ENCODE data around the gene RPTOR.
"Not testable (repeated sequence)": the region's sequence is repeated elsewhere in the genome, so short reads cannot be mapped to it uniquely, and the experiment has no call there.

Gene RPTOR

GRCh38 chr17:80870401-80870800, 325.8 kb downstream of the RPTOR start:
- no peak overlapping the region for H3K4me3 ChIP-seq (ENCODE audit: low read depth, low read length)
- no peak for DNase-seq (ENCODE audit: low read depth)
- no peak for TF ChIP-seq CTCF (IDR thresholded peaks at IDR 0.05; ENCODE audit: control insufficient read depth, extremely low read depth, insufficient read depth)

GRCh38 chr17:80871341-80871740, 326.7 kb downstream of the RPTOR start:
- DNase-seq (ENCODE audit: low read depth) = no peak
- no peak for TF ChIP-seq CTCF (IDR thresholded peaks at IDR 0.05; ENCODE audit: control insufficient read depth, extremely low read depth, insufficient read depth)
- H3K4me3 ChIP-seq (ENCODE audit: low read depth, low read length) = no peak overlapping the region

- no peak overlapping the region for H3K4me3 ChIP-seq (ENCODE audit: low read depth, low read length)
- TF ChIP-seq CTCF (IDR thresholded peaks at IDR 0.05; ENCODE audit: control insufficient read depth, extremely low read depth, insufficient read depth) = no peak
Observed at GRCh38 chr17:80872001-80872500, 327.4 kb downstream of the RPTOR start.

GRCh38 chr17:80872501-80873306, 328.1 kb downstream of the RPTOR start:
- H3K4me3 ChIP-seq (ENCODE audit: low read depth, low read length) = no peak overlapping the region
- no peak for TF ChIP-seq CTCF (IDR thresholded peaks at IDR 0.05; ENCODE audit: control insufficient read depth, extremely low read depth, insufficient read depth)
- no peak for DNase-seq (ENCODE audit: low read depth)

More at GRCh38 chr17:80872001-80872500, 327.4 kb downstream of the RPTOR start:
- no peak for DNase-seq (ENCODE audit: low read depth)

- no peak overlapping the region for H3K4me3 ChIP-seq (ENCODE audit: low read depth, low read length)
- TF ChIP-seq CTCF (IDR thresholded peaks at IDR 0.05; ENCODE audit: control insufficient read depth, extremely low read depth, insufficient read depth) = no peak
- DNase-seq (ENCODE audit: low read depth) = no peak
Observed at GRCh38 chr17:80873307-80873951, 328.8 kb downstream of the RPTOR start.

- H3K4me3 ChIP-seq (ENCODE audit: low read depth, low read length) = no peak overlapping the region
- DNase-seq (ENCODE audit: low read depth) = no peak
- TF ChIP-seq CTCF (IDR thresholded peaks at IDR 0.05; ENCODE audit: control insufficient read depth, extremely low read depth, insufficient read depth) = no peak
Observed at GRCh38 chr17:80874866-80875445, 330.3 kb downstream of the RPTOR start.

- not testable (repeated sequence) for H3K4me3 ChIP-seq (ENCODE audit: low read depth, low read length); DNase-seq (ENCODE audit: low read depth)
Observed at GRCh38 chr17:80875480-80875995, 330.9 kb downstream of the RPTOR start.

- not testable (repeated sequence) for DNase-seq (ENCODE audit: low read depth); H3K4me3 ChIP-seq (ENCODE audit: low read depth, low read length)
Observed at GRCh38 chr17:80876456-80876949, 331.9 kb downstream of the RPTOR start.

Data from LNCaP clone FGC (cell line).